ENCODE results near the gene SIN3B.

DNA sequence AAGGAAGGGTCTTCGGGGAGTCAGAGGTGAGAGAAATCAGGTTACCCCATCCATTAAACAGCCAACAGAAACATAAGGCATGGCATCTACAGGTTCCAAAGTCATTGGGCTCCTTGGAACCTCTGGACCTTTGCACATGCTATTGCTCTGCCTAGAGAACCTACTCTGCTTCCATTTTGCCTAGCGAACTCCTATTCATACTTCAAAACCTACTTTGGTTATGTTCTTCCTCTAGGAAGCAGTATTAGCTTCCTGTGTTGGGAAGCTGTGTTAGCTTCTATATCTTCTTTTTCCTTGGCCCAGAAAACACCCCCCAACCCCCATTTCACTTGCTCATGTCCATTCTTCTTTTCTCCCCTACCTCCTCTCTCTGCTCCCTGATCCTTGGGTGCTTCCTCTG is 99.2 kb downstream of the SIN3B start:
- TF ChIP-seq, protein P1, sequence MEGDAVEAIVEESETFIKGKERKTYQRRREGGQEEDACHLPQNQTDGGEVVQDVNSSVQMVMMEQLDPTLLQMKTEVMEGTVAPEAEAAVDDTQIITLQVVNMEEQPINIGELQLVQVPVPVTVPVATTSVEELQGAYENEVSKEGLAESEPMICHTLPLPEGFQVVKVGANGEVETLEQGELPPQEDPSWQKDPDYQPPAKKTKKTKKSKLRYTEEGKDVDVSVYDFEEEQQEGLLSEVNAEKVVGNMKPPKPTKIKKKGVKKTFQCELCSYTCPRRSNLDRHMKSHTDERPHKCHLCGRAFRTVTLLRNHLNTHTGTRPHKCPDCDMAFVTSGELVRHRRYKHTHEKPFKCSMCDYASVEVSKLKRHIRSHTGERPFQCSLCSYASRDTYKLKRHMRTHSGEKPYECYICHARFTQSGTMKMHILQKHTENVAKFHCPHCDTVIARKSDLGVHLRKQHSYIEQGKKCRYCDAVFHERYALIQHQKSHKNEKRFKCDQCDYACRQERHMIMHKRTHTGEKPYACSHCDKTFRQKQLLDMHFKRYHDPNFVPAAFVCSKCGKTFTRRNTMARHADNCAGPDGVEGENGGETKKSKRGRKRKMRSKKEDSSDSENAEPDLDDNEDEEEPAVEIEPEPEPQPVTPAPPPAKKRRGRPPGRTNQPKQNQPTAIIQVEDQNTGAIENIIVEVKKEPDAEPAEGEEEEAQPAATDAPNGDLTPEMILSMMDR (IDR thresholded peaks at IDR 0.05) = no peak
- no peak for TF ChIP-seq POLR2A (IDR thresholded peaks at IDR 0.05)
